PC-3 (cell line): Measurements from ENCODE around the gene CAPN13. TPM values are rescaled to one million over a fixed set of nuclear protein-coding genes. Genes with fewer than 3 reads are reported as not detected.

ENCODE experiments used
- ATAC-seq: fragments of 200-7000 bp; cut with Tn5 transposase; 2 replicates; pipeline ENCODE4 v1.9.1; 2020; ENCODE audit warnings: mild to moderate bottlenecking, moderate library complexity
- BruUV-seq: library from RNA; stranded (reverse); fragments of 400-500 nt; replicated peaks from 2 replicates; lab custom pipeline; 2021; lab: Mats Ljungman, UMichigan
- CTCF ChIA-PET: fragments of 300-600 bp; sonication (Branson Sonifier 250); formaldehyde crosslinking; loops from one replicate; lab custom pipeline; 2022; ENCODE audit warnings: antibody characterized with exemption; lab: Charles Lee
- POLR2A ChIA-PET: fragments of 300-600 bp; sonication (Branson Sonifier 250); formaldehyde crosslinking; loops from one replicate; lab custom pipeline; 2022; ENCODE audit warnings: antibody characterized with exemption; ENCODE audit not compliant: unreplicated experiment; lab: Charles Lee
- DNase-seq: peaks from one replicate; pipeline ENCODE4 v3.0.0-alpha.2; 2015
- H2AFZ ChIP-seq: fragments of 300-600 bp; sonication (generic); 2 replicates; pipeline ENCODE4 v1.6.0; 2016; ENCODE audit warnings: antibody characterized with exemption, low read length
- H3F3A ChIP-seq: fragments of 300-600 bp; sonication (generic); one replicate; pipeline ENCODE4 v1.6.0; 2017; ENCODE audit warnings: antibody characterized with exemption, low read length, control low read depth, mild to moderate bottlenecking; ENCODE audit not compliant: unreplicated experiment
- H3K27ac ChIP-seq: fragments of 300-600 bp; sonication (generic); 2 replicates; pipeline ENCODE4 v1.5.1; 2016; ENCODE audit warnings: mild to moderate bottlenecking, low read length
- H3K27me3 ChIP-seq: fragments of 300-600 bp; sonication (generic); 2 replicates; pipeline ENCODE4 v1.6.1; 2016; ENCODE audit warnings: low read length, mixed read lengths
- H3K36me3 ChIP-seq: fragments of 300-600 bp; sonication (generic); 2 replicates; pipeline ENCODE4 v1.6.1; 2016; ENCODE audit warnings: low read depth, mixed run types, low read length, mixed read lengths
- H3K4me1 ChIP-seq: fragments of 300-600 bp; sonication (generic); 2 replicates; pipeline ENCODE4 v1.5.1; 2016; ENCODE audit warnings: low read length; ENCODE audit not compliant: insufficient read depth
- H3K4me2 ChIP-seq: fragments of 300-600 bp; sonication (generic); 2 replicates; pipeline ENCODE4 v1.6.0; 2016; ENCODE audit warnings: low read length
- H3K4me3 ChIP-seq: fragments of 300-600 bp; sonication (generic); 2 replicates; pipeline ENCODE4 v1.5.1; 2016; ENCODE audit warnings: mild to moderate bottlenecking, low read length, mixed read lengths
- H3K79me2 ChIP-seq: fragments of 300-600 bp; sonication (generic); 2 replicates; pipeline ENCODE4 v1.6.1; 2017; ENCODE audit warnings: low read length, mixed read lengths
- H3K9ac ChIP-seq: fragments of 300-600 bp; sonication (generic); 2 replicates; pipeline ENCODE4 v1.6.0; 2016; ENCODE audit warnings: mild to moderate bottlenecking, low read length
- H3K9me2 ChIP-seq: fragments of 300-600 bp; sonication (generic); replicated peaks from 2 replicates; pipeline ENCODE4 v1.6.1; 2016; ENCODE audit warnings: mixed run types, low read length, mixed read lengths
- H3K9me3 ChIP-seq: fragments of 300-600 bp; sonication (generic); 2 replicates; pipeline ENCODE4 v1.6.1; 2016; ENCODE audit warnings: low read length, mixed read lengths
- H4K20me1 ChIP-seq: fragments of 300-600 bp; sonication (generic); 2 replicates; pipeline ENCODE4 v1.6.1; 2016; ENCODE audit warnings: low read length, mixed read lengths
- CTCF ChIP-seq: fragments of 300-600 bp; sonication (generic); conservative IDR thresholded peaks from 2 replicates; pipeline ENCODE4 v1.5.1; 2017; ENCODE audit warnings: antibody characterized with exemption, low read depth, mild to moderate bottlenecking, low read length
- EZH2 ChIP-seq: fragments of 300-600 bp; sonication (generic); IDR thresholded peaks from one replicate; pipeline ENCODE4 v1.6.1; 2017; ENCODE audit warnings: antibody characterized with exemption, mild to moderate bottlenecking, low read length; ENCODE audit not compliant: unreplicated experiment
- EZH2phosphoT487 ChIP-seq: fragments of 300-600 bp; sonication (generic); IDR thresholded peaks from 2 replicates; pipeline ENCODE4 v1.6.1; 2018; ENCODE audit warnings: mild to moderate bottlenecking, antibody characterized with exemption, low read length, borderline replicate concordance
- intact Hi-C: fragments of 100-400 bp; cut with micrococcal nuclease; formaldehyde crosslinking; loops from 2 replicates; pipeline ENCODE4 v1.9.0; 2023
- total RNA-seq: library from RNA; depleted of rRNA; stranded (reverse); fragments of >200 nt; gene quantifications from 2 replicates; pipeline ENCODE4 v1.2.3, GENCODE V29; 2014

The CAPN13 gene
- total RNA-seq, 1 experiment from 2014 or later, result 0.44 TPM

- Histone ChIP-seq H2AFZ (no peak overlapping the region), H4K20me1 (no peaks in the 10 kb centered on the region), H3K27me3 (peaks cover 62% of the 10 kb centered on the region), H3K4me2 (no peak overlapping the region), H3K36me3 (no peaks in the 10 kb centered on the region), H3F3A (no peaks in the 10 kb centered on the region), H3K9me3 (no peaks in the 10 kb centered on the region), H3K27ac (no peak overlapping the region), H3K79me2 (no peaks in the 10 kb centered on the region), H3K4me3 (no peak overlapping the region), H3K9me2 (no peaks in the 10 kb centered on the region), H3K4me1 (no peaks in the 10 kb centered on the region), H3K9ac (no peak overlapping the region)
- POLR2A ChIA-PET, result no interaction called here
- intact Hi-C loops, result no loop called here
- CTCF ChIA-PET, result no interaction called here
- ATAC-seq (no peak), DNase-seq (no peak)
- BruUV-seq, result no TSS peak
- TF ChIP-seq CTCF (no peak), EZH2phosphoT487 (no peak), EZH2 (no peak)
These were observed 38.4 kb downstream of the CAPN13 start for GRCh38 chr2:30768708-30769480.

- H3K9ac ChIP-seq, result no peak overlapping the region
- intact Hi-C loops, result no loop called here
- CTCF ChIA-PET, result no interaction called here
- POLR2A ChIA-PET, result no interaction called here
- H2AFZ ChIP-seq, result no peak overlapping the region
- H3K79me2 ChIP-seq, result no peaks in the 10 kb centered on the region
- H3K9me3 ChIP-seq, result no peaks in the 10 kb centered on the region
- DNase-seq (no peak), ATAC-seq (no peak)
- H3K27me3 ChIP-seq, result peaks cover 55% of the 10 kb centered on the region
- no TSS peak for BruUV-seq
- H3K4me3 ChIP-seq, result no peak overlapping the region
- H3K36me3 ChIP-seq, result no peaks in the 10 kb centered on the region
- no peak for TF ChIP-seq CTCF
- no peak for TF ChIP-seq EZH2phosphoT487
- no peak for TF ChIP-seq EZH2
- H3K27ac ChIP-seq, result no peak overlapping the region
- no peaks in the 10 kb centered on the region for H3K4me1 ChIP-seq
- no peaks in the 10 kb centered on the region for H3F3A ChIP-seq
- no peaks in the 10 kb centered on the region for H4K20me1 ChIP-seq
- no peaks in the 10 kb centered on the region for H3K9me2 ChIP-seq
- H3K4me2 ChIP-seq, result no peak overlapping the region
These were observed 39.1 kb downstream of the CAPN13 start for GRCh38 chr2:30768036-30768686.

GRCh38 chr2:30766666-30767065 lies 40.6 kb downstream of the CAPN13 start:
- H3F3A ChIP-seq, result no peaks in the 10 kb centered on the region
- no peak overlapping the region for H3K4me2 ChIP-seq
- ChIA-PET CTCF (no interaction called here), POLR2A (no interaction called here)
- H3K27ac ChIP-seq, result no peak overlapping the region
- intact Hi-C loops, result no loop called here
- no peaks in the 10 kb centered on the region for H3K36me3 ChIP-seq
- BruUV-seq, result no TSS peak
- H3K4me3 ChIP-seq, result no peak overlapping the region
- no peaks in the 10 kb centered on the region for H4K20me1 ChIP-seq
- H3K9me3 ChIP-seq, result no peaks in the 10 kb centered on the region
- H3K27me3 ChIP-seq, result peaks cover 55% of the 10 kb centered on the region
- H3K4me1 ChIP-seq, result no peaks in the 10 kb centered on the region
- ATAC-seq (no peak), DNase-seq (no peak)
- no peak for TF ChIP-seq CTCF
- TF ChIP-seq EZH2phosphoT487, result no peak
- TF ChIP-seq EZH2, result no peak
- H2AFZ ChIP-seq, result no peak overlapping the region
- no peaks in the 10 kb centered on the region for H3K79me2 ChIP-seq
- no peak overlapping the region for H3K9ac ChIP-seq
- no peaks in the 10 kb centered on the region for H3K9me2 ChIP-seq
